HG03139 (cell line): Measurements from ENCODE around the gene OSBPL6.

Experiments
- ATAC-seq: cut with Tn5 transposase; IDR thresholded peaks from one replicate; pipeline ENCODE4 v1.9.1; 2021; ENCODE audit not compliant: unreplicated experiment

OSBPL6 gene

DNA sequence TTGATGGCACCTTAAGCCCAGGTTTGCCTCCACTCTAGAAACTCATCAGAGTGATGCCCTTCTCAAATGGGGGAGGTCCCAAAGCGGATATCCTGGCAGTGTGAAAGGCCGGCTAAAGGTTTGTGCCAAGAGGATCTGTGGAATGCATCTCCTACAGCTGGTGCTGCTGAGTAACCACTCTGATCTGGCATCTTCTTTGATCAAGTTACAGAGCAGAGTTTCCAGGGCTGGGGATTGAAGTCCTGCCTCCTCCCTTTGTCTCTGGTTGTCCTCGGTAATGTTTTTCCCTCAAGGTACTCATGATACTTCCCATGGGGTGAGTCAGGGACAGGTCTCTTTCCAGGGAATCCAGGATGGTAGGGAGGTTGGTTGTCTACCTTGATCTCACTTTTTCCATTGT is 232.1 kb downstream of the OSBPL6 start:
- no peak for ATAC-seq

DNA sequence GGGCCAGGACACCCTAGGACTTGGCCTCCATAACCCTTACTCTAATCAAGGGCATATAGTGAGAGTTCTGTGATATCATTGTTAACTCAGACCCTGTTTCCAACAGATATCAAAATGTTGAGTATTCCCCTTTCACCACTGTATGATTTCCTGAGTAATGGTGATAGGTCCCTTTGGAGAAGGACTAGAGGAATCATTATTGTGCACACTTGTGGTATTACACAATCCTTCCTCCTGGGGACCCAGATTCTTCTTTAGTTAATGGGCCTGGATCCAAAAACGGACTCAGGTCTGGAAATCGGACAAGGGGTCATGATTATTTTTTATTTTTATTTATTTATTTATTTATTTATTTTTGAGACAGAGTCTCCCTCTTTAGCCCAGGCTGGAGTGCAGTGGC is 233.1 kb downstream of the OSBPL6 start:
- ATAC-seq, result no peak

DNA sequence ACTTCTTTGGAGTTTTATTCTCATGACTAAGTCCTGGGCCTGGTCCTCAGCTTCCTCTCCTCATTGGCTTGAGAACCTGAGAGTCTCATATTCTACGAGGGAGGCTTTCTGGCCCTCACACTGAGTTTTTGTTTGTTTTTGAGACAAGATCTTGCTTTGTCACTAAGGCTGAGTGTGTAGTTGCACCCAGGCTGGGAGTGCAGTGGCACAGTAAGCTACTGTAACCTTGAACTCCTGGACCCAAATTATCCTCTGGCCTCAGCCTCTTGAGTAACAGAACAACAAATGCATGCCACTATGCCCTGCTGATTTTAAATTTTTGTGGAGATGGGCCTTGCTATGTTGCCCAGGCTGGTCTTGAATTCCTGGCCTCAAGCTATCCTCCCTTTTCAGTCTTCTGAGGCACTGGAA is 234.1 kb downstream of the OSBPL6 start:
- ATAC-seq, result no peak

DNA sequence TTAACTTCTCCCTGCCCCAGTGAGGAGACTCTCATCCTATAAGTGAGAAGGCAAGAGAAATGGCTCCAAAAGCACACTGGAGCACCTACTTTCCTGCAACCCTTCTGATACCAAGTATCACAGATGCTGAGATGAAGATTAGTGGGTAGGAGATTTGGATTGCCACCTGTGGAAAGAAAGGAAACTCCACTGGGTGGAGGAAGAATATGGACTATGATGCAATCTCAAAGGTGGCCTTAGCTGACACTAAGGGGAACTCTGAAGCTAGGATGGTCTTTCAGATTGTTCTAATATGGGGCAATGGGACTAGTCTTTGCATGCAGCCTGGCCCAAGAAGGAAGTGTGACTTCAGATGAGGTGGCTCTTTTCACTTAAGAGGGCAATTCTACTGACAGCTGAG is 235.0 kb downstream of the OSBPL6 start:
- ATAC-seq, result no peak

DNA sequence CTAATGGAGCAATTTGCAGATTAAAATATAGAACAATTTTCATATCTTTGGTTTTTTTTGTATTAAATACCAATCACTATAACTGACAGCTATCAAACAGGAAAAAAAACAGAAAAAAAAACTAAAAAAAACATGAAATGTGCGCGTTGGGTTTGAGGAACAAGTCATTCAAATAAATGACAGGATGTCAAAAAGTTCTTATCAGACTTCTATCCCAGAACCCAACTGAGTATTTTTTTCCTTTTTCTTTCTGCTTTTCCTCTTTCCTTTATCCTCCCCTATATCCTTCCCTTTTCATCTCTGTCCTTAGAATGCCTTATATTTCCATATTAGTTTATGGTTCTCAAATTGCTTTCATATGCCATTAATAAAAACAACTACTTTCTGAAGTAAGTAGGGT is 242.3 kb downstream of the OSBPL6 start:
- no peak for ATAC-seq

DNA sequence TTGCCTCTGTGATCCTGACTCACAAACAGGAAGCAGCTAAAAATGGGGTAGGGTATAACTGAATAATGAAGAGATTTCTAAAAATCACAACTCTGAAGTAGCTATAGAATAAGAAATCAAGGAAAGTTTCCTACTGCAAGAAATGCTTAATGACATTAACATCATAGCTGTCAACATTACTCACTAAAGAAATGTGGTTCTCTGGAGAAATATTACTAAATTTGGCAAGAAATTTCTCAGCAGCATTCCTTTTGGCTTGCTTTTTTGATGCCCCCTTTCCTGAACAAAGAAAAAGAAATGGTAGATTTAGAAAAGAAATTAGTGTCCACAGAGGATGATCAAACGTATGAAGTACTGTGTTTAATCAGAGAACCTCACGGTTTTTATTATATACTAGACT is 247.1 kb downstream of the OSBPL6 start:
- ATAC-seq, result no peak

DNA sequence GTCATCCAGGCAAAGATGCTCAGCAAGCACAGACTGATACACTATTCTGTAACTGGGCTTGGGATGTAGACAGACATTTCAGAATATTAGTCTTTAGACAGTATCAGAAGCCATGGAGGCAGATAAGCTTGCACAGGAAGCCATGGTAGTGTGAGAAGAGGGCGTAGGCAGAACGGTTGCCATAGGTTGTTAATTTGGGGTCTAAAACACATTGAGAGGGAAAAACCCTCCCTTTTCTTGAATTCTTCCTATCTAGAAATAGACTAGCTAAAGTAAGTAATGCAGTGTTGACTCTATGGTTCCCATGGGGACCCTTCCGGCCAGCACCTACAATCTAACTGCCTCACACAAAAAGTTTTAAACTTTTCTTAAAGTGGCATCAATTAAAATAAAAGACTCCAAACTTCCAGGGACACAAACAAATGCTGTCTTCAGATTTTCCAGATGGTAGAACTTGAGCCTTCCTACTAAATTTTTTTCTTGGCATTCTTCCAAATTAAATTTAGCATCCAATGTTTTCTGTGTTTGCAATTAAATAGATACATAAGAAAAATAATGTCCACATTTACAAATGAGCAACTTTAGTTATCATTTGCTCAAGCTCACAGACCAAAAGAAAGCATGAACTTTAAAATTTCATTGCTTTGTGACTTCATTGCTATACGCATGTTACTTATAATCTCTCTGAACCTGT is 254.8 kb downstream of the OSBPL6 start:
- ATAC-seq, result no peak

DNA sequence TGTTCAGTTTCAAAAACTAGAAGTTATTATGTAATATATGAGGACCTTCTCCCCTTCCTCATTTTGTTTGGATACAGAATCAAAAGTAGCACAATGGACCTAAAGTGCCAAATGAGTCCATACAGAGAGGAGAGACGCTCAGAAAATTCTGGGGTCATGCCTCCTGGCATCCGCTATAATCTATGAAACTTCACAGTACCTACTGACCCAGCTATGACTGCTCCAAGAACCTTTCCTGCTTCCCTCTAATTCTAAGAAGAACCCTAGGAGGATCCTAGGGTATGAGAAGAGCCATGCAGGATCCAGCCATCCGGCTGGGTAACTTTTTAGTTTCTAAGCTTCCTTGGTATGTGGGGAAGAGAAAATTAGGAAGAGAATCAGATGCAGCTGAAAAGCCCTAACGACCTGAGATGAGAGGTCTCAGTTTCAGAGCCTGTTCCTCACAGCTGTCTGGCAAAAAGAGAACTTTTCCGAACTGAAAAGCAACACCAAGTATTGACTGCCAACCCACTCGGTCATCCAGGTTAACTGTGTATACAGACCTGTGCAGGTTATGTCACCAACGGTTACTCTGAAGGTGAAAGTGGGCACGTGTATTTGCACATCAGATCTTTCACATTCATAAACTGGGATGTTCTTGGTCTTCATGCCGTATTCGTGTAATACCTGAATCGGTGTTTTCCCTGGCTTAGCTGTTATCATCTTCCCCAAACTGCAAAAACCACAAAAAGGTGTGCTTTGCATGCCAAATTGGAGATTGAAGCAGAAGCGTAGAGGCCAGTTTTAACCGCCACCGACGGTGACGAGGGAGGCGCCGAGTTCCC is 255.6 kb downstream of the OSBPL6 start:
- ATAC-seq, result peak; percentile 4

DNA sequence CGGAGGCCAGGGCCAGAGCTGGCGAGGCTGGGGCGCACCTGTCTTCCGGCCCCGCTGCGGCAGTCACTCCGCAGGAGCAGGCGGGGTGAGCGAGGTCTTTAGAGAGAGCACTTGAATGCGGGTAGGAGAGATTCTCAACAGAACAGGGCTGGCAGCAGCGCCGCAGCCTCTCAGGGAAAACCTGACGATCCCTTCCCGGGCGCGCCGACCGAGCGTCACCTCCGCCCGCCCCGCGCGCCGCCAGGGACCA is 256.1 kb downstream of the OSBPL6 start:
- ATAC-seq, result peak; percentile 46

DNA sequence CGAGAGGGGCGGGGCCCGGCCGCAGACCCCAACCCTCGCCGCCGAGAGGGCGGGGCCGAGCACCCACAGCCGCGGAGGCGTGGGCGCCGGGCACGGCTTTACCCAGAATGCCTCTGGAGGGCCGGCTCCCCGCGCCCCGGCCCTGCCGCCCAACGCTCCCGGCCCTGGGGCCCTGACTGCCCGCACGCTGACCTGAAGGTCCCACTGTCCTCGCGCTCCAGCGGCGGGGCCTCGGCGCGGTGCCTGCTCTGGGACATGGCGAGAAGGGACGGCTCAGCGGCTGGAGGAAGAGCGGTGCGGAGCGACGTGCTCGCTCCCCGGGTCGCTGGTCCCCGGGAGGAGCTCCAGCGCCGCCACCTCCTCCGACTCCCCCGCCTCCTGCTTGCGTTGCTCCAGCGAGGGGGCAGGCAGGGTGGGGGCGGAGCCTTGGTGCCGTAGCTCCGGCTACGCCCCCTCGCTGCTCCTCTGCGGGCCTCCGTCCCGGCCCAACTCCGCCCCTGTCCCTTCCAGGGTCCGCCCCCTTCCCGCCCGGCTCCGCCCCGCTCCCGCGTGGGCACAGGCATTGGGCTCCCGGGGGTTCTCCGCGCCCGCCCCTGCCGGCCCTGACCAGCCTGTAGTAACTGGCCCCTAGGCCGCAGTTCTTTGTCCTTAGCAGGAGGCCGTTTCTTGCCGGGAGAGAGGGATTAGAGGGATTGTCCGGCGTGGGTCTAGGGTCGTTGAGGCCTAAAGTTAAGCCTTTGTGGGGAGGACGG is 256.6 kb downstream of the OSBPL6 start, which contains the start of the genes PJVK and PRKRA:
TSS of gene PJVK (plus strand) at position 605 of the 752 bp plus-strand sequence. CDS start 2,032 bp downstream, outside the sequence.
TSS of gene PRKRA (minus strand) at position 402 of the 752 bp plus-strand sequence. CDS start at position 257, 145 bp downstream.
- ATAC-seq, result peak; percentile 80

DNA sequence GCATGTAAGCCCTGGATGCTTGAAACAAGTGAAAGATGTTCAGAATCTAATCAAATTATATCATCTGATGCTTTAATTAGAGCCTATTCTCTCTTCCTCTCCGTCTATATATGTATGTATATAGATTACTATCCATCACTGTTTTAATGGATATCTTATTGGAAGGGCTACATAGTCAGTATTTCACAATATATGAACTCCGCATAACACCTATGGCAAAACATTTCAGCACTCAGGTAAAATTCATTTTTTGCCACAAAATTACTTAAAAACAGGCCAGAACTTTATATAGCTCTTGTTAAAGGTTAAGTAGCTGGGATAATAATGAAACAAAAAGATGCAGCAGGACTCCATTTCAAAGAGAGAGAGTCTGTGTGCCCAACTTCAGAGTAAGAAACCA is 258.0 kb downstream of the OSBPL6 start:
- ATAC-seq, result no peak
